Mesenchymal stem cell (in vitro differentiated cells and primary cell): ENCODE data around the gene POU6F2.
A peak's percentile ranks its signal among the peaks of the same experiment; 100 is the strongest.

Experiments used
- DNase-seq: peaks from one replicate; pipeline ENCODE4 v3.0.0-alpha.2; 2013
- H2AFZ ChIP-seq: one replicate; pipeline ENCODE4 v1.6.1; 2013; ENCODE audit warnings: low read depth, mild to moderate bottlenecking, control low read depth, inconsistent platforms, low read length, moderate library complexity
- H2AK5ac ChIP-seq: 2 replicates; pipeline ENCODE4 v1.6.1; 2013; ENCODE audit warnings: low read length, moderate library complexity, mild to moderate bottlenecking, inconsistent platforms; ENCODE audit not compliant: severe bottlenecking
- H2BK120ac ChIP-seq: one replicate; pipeline ENCODE4 v1.6.1; 2013; ENCODE audit warnings: low read depth, mild to moderate bottlenecking, inconsistent platforms, low read length, moderate library complexity
- H2BK12ac ChIP-seq, 2 experiments: one replicate each; pipeline ENCODE4 v1.6.1; 2013; ENCODE audit warnings: inconsistent platforms in 2 of 2, low read length in 2 of 2, mild to moderate bottlenecking in 2 of 2, moderate library complexity in 2 of 2, control low read depth in 1 of 2
- H2BK15ac ChIP-seq: one replicate; pipeline ENCODE4 v1.6.1; 2013; ENCODE audit warnings: mild to moderate bottlenecking, low read depth, inconsistent platforms; ENCODE audit not compliant: poor library complexity, severe bottlenecking
- H2BK5ac ChIP-seq: 2 replicates; pipeline ENCODE4 v1.6.1; 2013; ENCODE audit warnings: low read depth, mild to moderate bottlenecking, low read length, control low read depth, inconsistent platforms; ENCODE audit not compliant: poor library complexity, severe bottlenecking
- H3K14ac ChIP-seq, 2 experiments: one replicate each; pipeline ENCODE4 v1.6.1; 2013; ENCODE audit warnings: inconsistent platforms in 2 of 2, low read length in 2 of 2, control low read depth in 1 of 2, mild to moderate bottlenecking in 1 of 2, moderate library complexity in 1 of 2
- H3K18ac ChIP-seq, 2 experiments: one replicate each; pipeline ENCODE4 v1.6.1; 2013; ENCODE audit warnings: inconsistent platforms in 2 of 2, low read length in 2 of 2, control low read depth in 1 of 2, low read depth in 1 of 2, mild to moderate bottlenecking in 1 of 2
- H3K23ac ChIP-seq, 2 experiments: one replicate each; pipeline ENCODE4 v1.6.1; 2013; ENCODE audit warnings: inconsistent platforms in 2 of 2, low read length in 2 of 2, mild to moderate bottlenecking in 2 of 2, moderate library complexity in 2 of 2, control low read depth in 1 of 2
- H3K27ac ChIP-seq: 2 replicates; pipeline ENCODE4 v1.5.1; 2013; ENCODE audit warnings: mild to moderate bottlenecking, moderate library complexity, low read length, control low read depth, inconsistent platforms; ENCODE audit not compliant: poor library complexity, severe bottlenecking
- H3K27me3 ChIP-seq, 2 experiments: 2 replicates each; pipeline versions ENCODE4 v1.6.1 to v1.7.0; 2013; ENCODE audit warnings: low read length in 2 of 2, mild to moderate bottlenecking in 2 of 2, moderate library complexity in 2 of 2, control low read depth in 1 of 2, inconsistent platforms in 1 of 2; ENCODE audit not compliant: control insufficient read depth in 1 of 2, insufficient read depth in 1 of 2
- H3K36me3 ChIP-seq, 2 experiments: 2 replicates each; pipeline versions ENCODE4 v1.6.1 to v1.7.0; 2013; ENCODE audit warnings: low read length in 2 of 2, control low read depth in 1 of 2, inconsistent platforms in 1 of 2, low read depth in 1 of 2, mild to moderate bottlenecking in 1 of 2; ENCODE audit not compliant: insufficient read depth in 2 of 2, control insufficient read depth in 1 of 2
- H3K4ac ChIP-seq, 2 experiments: one replicate each; pipeline ENCODE4 v1.6.1; 2013; ENCODE audit warnings: inconsistent platforms in 2 of 2, low read length in 2 of 2, mild to moderate bottlenecking in 2 of 2, moderate library complexity in 2 of 2, control low read depth in 1 of 2, low read depth in 1 of 2
- H3K4me1 ChIP-seq: 2 replicates; pipeline ENCODE4 v1.6.1; 2013; ENCODE audit warnings: low read depth, low read length, control low read depth; ENCODE audit not compliant: control insufficient read depth, insufficient read depth
- H3K4me2 ChIP-seq: 2 replicates; pipeline ENCODE4 v1.6.1; 2013; ENCODE audit warnings: low read length, mild to moderate bottlenecking, inconsistent platforms; ENCODE audit not compliant: poor library complexity, severe bottlenecking
- H3K4me3 ChIP-seq, 2 experiments: 2 replicates each; pipeline versions ENCODE4 v1.5.1 to v1.7.0; 2013; ENCODE audit warnings: low read length in 2 of 2, mild to moderate bottlenecking in 2 of 2, control low read depth in 1 of 2, low read depth in 1 of 2; ENCODE audit not compliant: insufficient read depth in 1 of 2
- H3K79me1 ChIP-seq: replicated peaks from 2 replicates; pipeline ENCODE4 v1.6.1; 2013; ENCODE audit warnings: mild to moderate bottlenecking, control low read depth, low read length, inconsistent platforms; ENCODE audit not compliant: poor library complexity, severe bottlenecking
- H3K9ac ChIP-seq: 2 replicates; pipeline ENCODE4 v1.7.0; 2013; ENCODE audit warnings: mild to moderate bottlenecking, low read length, moderate library complexity
- H3K9me3 ChIP-seq: 2 replicates; pipeline ENCODE4 v1.7.0; 2013; ENCODE audit warnings: mild to moderate bottlenecking, low read length; ENCODE audit not compliant: control insufficient read depth
- H4K8ac ChIP-seq: one replicate; pipeline ENCODE4 v1.6.1; 2013; ENCODE audit warnings: inconsistent platforms, mild to moderate bottlenecking, low read length, moderate library complexity
- H4K91ac ChIP-seq: one replicate; pipeline ENCODE4 v1.6.1; 2013; ENCODE audit warnings: mild to moderate bottlenecking, low read length, inconsistent platforms
- WGBS: methylation state at CpG from one replicate; pipeline ENCODE4 v1.1.7; 2013; ENCODE audit warnings: mixed read lengths; 5-methylcytosine and 5-hydroxymethylcytosine counted together

The POU6F2 gene

GRCh38 chr7:39342763-39343162 lies 365.1 kb downstream of the POU6F2 start:
- DNase-seq: no peak
- H4K8ac ChIP-seq: no peak overlapping the region
- no peak overlapping the region for H2AK5ac ChIP-seq
- 89% methylated on average over 1 of the region's 3 CpGs for WGBS
- H3K4me3 ChIP-seq: no peak overlapping the region
- H3K36me3 ChIP-seq: no peaks in the 10 kb centered on the region
- H3K4me1 ChIP-seq: no peaks in the 10 kb centered on the region
- no peak overlapping the region for H3K14ac ChIP-seq
- H3K9me3 ChIP-seq: no peaks in the 10 kb centered on the region
- H3K9ac ChIP-seq: no peak overlapping the region
- no peak overlapping the region for H2BK120ac ChIP-seq
- H3K4me2 ChIP-seq: no peak overlapping the region
- no peak overlapping the region for H2BK12ac ChIP-seq
- no peak overlapping the region for H2BK15ac ChIP-seq
- H3K27ac ChIP-seq: no peak overlapping the region
- H4K91ac ChIP-seq: no peak overlapping the region
- H2AFZ ChIP-seq: no peak overlapping the region
- H3K23ac ChIP-seq: no peak overlapping the region
- H2BK5ac ChIP-seq: no peak overlapping the region
- no peaks in the 10 kb centered on the region for H3K79me1 ChIP-seq
- no peak overlapping the region for H3K18ac ChIP-seq
- no peaks in the 10 kb centered on the region for H3K27me3 ChIP-seq
- H3K4ac ChIP-seq: no peak overlapping the region

DNA sequence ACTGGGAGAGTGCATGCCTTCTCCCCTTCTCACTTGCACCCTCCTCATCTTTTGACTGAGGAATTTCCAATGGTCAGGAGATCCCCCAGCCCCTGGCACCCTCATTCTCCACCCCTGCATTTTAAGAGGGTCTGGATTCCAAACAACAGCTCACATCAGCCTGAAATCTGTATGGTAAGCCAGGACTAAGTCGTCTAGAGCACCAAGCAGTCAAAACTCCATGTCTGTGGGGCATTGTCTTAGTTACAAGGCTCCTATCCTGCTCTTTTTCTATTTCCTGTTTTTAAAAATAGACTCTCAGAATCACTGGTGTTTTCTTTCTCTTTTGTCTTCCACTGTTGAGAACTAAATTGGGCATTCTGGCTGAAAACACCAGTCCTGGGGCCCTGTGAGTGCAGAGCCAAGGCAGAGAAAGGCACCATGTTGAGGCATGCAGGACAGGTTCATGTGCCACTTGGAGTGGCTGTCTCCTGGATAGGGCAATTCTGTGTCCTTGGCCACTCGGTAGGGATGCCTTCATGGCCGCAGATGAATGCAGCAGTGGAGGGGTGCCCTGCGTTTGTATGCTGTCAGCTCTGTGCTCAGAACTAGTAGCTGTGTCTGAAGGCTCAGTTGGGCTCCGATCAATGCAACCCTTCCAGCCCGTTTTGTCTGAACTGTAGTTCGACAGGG lies 371.9 kb downstream of the POU6F2 start:
- no peak overlapping the region for H3K4ac ChIP-seq
- no peak overlapping the region for H2AFZ ChIP-seq
- H3K4me3 ChIP-seq: no peak overlapping the region
- H2BK5ac ChIP-seq: no peak overlapping the region
- H3K27ac ChIP-seq: no peak overlapping the region
- H3K9ac ChIP-seq: no peak overlapping the region
- H3K79me1 ChIP-seq: no peaks in the 10 kb centered on the region
- H3K4me1 ChIP-seq: peaks cover 5% of the 10 kb centered on the region
- H2BK12ac ChIP-seq: peak overlapping the region in 1 of 2 experiments; percentile 24
- H3K36me3 ChIP-seq: no peaks in the 10 kb centered on the region
- 72% methylated on average over 5 of the region's 7 CpGs for WGBS
- peak overlapping the region in 1 of 2 experiments; percentile 97 for H3K14ac ChIP-seq
- no peak overlapping the region for H2AK5ac ChIP-seq
- H3K9me3 ChIP-seq: no peaks in the 10 kb centered on the region
- no peak for DNase-seq
- H2BK15ac ChIP-seq: no peak overlapping the region
- H4K91ac ChIP-seq: no peak overlapping the region
- peaks cover 0 to 14% of the 10 kb centered on the region in 2 experiments for H3K27me3 ChIP-seq
- no peak overlapping the region for H3K23ac ChIP-seq
- no peak overlapping the region for H3K18ac ChIP-seq
- no peak overlapping the region for H4K8ac ChIP-seq
- H2BK120ac ChIP-seq: no peak overlapping the region
- H3K4me2 ChIP-seq: no peak overlapping the region

- Histone ChIP-seq H3K18ac (no peak overlapping the region), H3K79me1 (no peaks in the 10 kb centered on the region), H2AFZ (no peak overlapping the region), H3K9me3 (no peaks in the 10 kb centered on the region), H2BK15ac (no peak overlapping the region), H3K9ac (no peak overlapping the region), H3K4me1 (peaks cover 10% of the 10 kb centered on the region), H2BK12ac (no peak overlapping the region), H4K91ac (no peak overlapping the region), H3K4me3 (no peak overlapping the region), H4K8ac (no peak overlapping the region), H3K23ac (no peak overlapping the region), H2BK5ac (peak overlapping the region; percentile 71), H3K36me3 (no peaks in the 10 kb centered on the region), H2BK120ac (no peak overlapping the region), H3K27ac (peak overlapping the region; percentile 85), H3K4ac (no peak overlapping the region), H2AK5ac (no peak overlapping the region), H3K14ac (no peak overlapping the region), H3K27me3 (peaks cover 0 to 14% of the 10 kb centered on the region in 2 experiments), H3K4me2 (peak overlapping the region; percentile 25)
- 15% methylated on average over 14 of the region's 17 CpGs for whole genome bisulfite sequencing
- DNase-seq: peak; percentile 60
These were observed 376.1 kb downstream of the POU6F2 start for GRCh38 chr7:39353615-39354376.

DNA sequence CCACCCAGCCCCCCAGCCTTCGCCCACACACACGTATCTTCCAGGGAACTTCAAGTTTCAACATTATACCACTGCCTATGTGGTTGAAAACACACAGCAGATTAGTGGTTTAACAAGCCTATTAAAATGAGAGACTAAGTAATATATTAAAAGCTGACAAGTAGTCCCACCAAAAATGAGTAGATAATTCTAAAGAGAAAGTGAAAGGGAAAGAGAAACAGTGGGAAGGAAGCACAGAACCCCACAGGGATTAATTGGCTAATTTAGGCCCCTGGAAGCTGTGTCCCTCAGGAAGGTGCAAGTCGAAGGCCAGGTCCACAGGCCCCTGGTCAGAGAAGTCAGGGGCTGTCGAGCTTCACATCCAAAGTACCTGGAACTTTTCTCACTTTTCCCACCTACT lies 378.0 kb downstream of the POU6F2 start:
- Histone ChIP-seq H3K9ac (no peak overlapping the region), H3K18ac (no peak overlapping the region), H3K36me3 (no peaks in the 10 kb centered on the region), H3K9me3 (no peaks in the 10 kb centered on the region), H2AK5ac (peak overlapping the region; percentile 70), H3K4ac (no peak overlapping the region), H3K4me3 (no peak overlapping the region), H3K27ac (peak overlapping the region; percentile 15), H3K27me3 (peaks cover 0 to under 1% of the 10 kb centered on the region in 2 experiments), H2AFZ (no peak overlapping the region), H2BK12ac (no peak overlapping the region), H3K4me2 (no peak overlapping the region), H2BK15ac (no peak overlapping the region), H3K14ac (no peak overlapping the region), H4K91ac (no peak overlapping the region), H4K8ac (no peak overlapping the region), H3K79me1 (no peaks in the 10 kb centered on the region), H2BK120ac (no peak overlapping the region), H3K23ac (no peak overlapping the region), H3K4me1 (peaks cover 6% of the 10 kb centered on the region), H2BK5ac (no peak overlapping the region)
- peak; percentile 5 for DNase-seq
- WGBS: 81% methylated on average over 3 of the region's 4 CpGs
